ENCODE results near the gene ANKRD24. TPM values are rescaled to one million over a fixed set of nuclear protein-coding genes. Genes with fewer than 3 reads are reported as not detected.

ANKRD24 gene
- total and polyA plus RNA-seq, 7 donors: 0.34 to 2.7 (median 0.46) TPM

DNA sequence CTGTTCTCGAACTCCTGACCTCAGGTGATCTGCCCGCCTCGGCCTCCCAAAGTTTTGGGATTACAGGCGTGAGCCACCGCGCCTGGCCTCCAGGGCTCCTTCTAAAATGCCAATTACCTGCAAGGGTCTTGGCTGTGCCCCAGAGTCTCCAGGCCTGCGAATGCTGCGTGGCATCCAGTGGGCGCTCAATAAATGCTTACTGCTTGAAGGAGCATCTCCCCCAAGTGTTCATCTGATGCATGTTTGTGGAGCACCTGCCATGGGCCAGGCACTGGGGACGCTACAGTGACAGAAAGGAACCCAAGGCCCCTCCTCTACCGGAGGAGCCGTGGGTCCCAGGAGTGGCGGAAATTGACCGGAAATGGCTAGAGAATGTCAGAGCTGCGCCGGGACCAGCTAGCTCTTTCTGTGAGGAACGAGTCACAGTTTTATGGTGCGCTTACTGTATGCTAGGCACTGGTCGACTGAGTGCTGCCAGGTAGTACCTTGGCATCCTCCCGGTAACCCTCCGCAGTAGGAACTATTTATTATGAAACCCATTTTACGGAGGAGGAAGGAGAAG, 14.2 kb downstream of the ANKRD24 start:
- Histone ChIP-seq H3K27ac (no peak overlapping the region), H3K9me3 (no peaks in the 10 kb centered on the region), H3K27me3 (ENCODE audit: insufficient read depth in 3 of 3, low read length in 2 of 3) (peaks cover 0 to 64% (median 22%) of the 10 kb centered on the region in 3 donors), H3K36me3 (ENCODE audit: insufficient read depth in 1 of 2, low read depth in 1 of 2) (no peaks in the 10 kb centered on the region), H3K4me1 (no peaks in the 10 kb centered on the region), H3K4me3 (no peak overlapping the region)
- ATAC-seq (no peak), DNase-seq (no peak)
- 82 to 86% (median 83%) methylated on average over 22 of the region's 22 CpGs for WGBS, 3 donors
- TF ChIP-seq, protein P1, sequence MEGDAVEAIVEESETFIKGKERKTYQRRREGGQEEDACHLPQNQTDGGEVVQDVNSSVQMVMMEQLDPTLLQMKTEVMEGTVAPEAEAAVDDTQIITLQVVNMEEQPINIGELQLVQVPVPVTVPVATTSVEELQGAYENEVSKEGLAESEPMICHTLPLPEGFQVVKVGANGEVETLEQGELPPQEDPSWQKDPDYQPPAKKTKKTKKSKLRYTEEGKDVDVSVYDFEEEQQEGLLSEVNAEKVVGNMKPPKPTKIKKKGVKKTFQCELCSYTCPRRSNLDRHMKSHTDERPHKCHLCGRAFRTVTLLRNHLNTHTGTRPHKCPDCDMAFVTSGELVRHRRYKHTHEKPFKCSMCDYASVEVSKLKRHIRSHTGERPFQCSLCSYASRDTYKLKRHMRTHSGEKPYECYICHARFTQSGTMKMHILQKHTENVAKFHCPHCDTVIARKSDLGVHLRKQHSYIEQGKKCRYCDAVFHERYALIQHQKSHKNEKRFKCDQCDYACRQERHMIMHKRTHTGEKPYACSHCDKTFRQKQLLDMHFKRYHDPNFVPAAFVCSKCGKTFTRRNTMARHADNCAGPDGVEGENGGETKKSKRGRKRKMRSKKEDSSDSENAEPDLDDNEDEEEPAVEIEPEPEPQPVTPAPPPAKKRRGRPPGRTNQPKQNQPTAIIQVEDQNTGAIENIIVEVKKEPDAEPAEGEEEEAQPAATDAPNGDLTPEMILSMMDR (IDR thresholded peaks at IDR 0.05): no peak
- intact Hi-C loops (cut with DNase I): no loop called here

DNA sequence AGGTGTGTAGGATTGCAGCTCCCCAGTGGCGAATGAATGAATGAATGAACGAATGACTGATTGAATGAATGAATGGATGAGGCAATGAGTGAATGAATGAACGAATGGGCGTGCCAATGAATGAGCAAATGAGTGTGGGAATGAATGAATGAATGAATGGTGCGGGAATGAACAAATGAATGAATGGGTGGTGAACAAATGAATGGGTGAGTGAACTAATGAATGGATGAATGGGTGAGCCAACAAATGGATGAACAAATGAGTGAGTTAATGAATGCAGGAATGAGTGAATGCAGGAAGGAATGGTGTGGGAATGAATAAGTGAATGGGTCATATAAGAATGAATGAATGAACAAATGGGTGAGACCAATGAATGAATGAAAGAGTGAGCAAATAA, 14.7 kb downstream of the ANKRD24 start:
- 84 to 90% (median 87%) methylated on average over 5 of the region's 5 CpGs for WGBS, 3 donors
- no peaks in the 10 kb centered on the region for H3K4me1 ChIP-seq
- ATAC-seq (no peak), DNase-seq (no peak)
- intact Hi-C loops (cut with DNase I): no loop called here
- H3K9me3 ChIP-seq: no peaks in the 10 kb centered on the region
- H3K36me3 ChIP-seq (ENCODE audit: insufficient read depth in 1 of 2, low read depth in 1 of 2): no peaks in the 10 kb centered on the region
- H3K27ac ChIP-seq: no peak overlapping the region
- peaks cover 0 to 64% (median 22%) of the 10 kb centered on the region in 3 donors for H3K27me3 ChIP-seq (ENCODE audit: insufficient read depth in 3 of 3, low read length in 2 of 3)
- H3K4me3 ChIP-seq: no peak overlapping the region
- TF ChIP-seq, protein P1 (IDR thresholded peaks at IDR 0.05): no peak

DNA sequence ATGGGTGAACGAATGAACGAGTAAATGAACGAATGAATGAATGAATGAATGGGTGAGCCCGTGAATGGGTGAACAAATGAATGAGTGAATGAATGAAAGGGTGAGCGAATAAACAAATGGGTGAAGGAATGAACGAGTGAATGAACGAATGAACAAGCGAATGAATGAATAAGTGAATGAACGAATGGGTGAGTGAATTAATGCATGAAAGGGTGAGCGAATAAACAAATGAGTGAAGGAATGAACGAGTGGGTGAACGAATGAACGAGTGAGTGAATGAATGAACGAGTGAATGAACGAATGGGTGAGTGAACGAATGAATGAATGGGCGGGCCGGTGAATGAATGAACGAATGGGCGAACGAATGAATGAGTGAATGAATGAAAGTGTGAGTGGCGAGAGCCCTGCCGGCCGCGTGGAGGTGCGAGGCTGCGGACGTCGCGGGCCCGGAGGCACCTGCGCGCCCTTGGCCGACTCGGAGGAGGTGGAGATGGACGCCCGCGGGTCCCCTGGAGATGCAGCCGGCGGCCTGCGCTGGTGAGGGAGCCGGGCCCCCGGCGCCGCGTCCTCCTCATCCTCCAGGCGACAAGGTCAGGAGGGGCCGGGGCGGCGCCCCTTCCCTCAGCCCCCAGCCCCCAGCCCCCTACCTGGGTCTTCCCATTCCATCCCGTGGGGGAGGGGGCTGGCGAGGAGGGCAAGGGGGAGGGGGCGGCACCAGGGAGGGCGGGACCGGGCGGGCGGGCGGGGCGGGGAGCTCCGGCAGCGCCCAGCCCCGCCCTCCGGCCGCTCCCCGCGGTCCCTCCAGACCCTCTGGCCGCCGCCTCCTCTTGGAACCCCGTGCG, 15.4 kb downstream of the ANKRD24 start:
- DNase-seq (no peak), ATAC-seq (no peak)
- no peaks in the 10 kb centered on the region for H3K4me1 ChIP-seq
- peaks cover 0 to 64% (median 22%) of the 10 kb centered on the region in 3 donors for H3K27me3 ChIP-seq (ENCODE audit: insufficient read depth in 3 of 3, low read length in 2 of 3)
- H3K36me3 ChIP-seq (ENCODE audit: insufficient read depth in 1 of 2, low read depth in 1 of 2): no peaks in the 10 kb centered on the region
- WGBS, 3 donors: 16 to 29% (median 29%) methylated on average over 33 to 70 of the region's 70 CpGs
- no peak overlapping the region for H3K27ac ChIP-seq
- no peaks in the 10 kb centered on the region for H3K9me3 ChIP-seq
- TF ChIP-seq, protein P1 (IDR thresholded peaks at IDR 0.05): no peak
- no peak overlapping the region for H3K4me3 ChIP-seq
- intact Hi-C loops (cut with DNase I): no loop called here

DNA sequence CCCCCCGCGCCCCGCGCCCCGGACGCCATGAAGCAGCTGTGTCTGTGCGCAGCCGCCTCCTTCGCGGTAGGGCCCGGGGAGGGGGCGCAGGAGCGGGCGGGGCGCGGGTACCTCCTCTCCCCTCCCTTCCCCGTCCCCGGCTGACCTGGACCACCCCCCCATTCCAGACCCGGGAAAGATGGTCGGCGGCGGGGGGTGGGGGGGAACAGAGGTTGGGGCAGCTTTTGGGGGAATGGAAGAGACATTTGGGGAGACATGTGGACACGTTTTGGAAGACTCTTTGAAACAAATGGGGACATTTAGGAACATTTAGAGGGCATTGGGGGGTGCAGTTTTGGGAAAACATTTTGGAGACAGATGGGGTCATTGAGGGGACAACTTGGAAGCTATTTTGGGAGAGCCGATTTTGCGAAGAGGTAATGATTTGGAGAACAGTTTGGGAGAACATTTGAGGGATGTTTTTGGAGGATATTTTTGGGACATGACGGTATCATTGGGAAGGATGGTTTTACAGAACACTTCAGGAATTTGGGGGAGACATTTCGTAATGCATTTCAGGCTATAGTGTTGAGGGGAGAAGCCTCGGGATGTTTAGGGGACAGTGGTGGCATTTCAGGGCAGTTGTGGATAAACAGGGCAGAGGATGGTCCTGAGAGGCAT, 16.1 kb downstream of the ANKRD24 start:
- Histone ChIP-seq H3K4me3 (no peak overlapping the region), H3K4me1 (no peaks in the 10 kb centered on the region), H3K27ac (no peak overlapping the region), H3K9me3 (no peaks in the 10 kb centered on the region), H3K36me3 (ENCODE audit: insufficient read depth in 1 of 2, low read depth in 1 of 2) (no peaks in the 10 kb centered on the region), H3K27me3 (ENCODE audit: insufficient read depth in 3 of 3, low read length in 2 of 3) (peaks cover 0 to 64% (median 22%) of the 10 kb centered on the region in 3 donors)
- TF ChIP-seq, protein P1 (IDR thresholded peaks at IDR 0.05): no peak
- intact Hi-C loops (cut with DNase I): no loop called here
- no peak for ATAC-seq
- DNase-seq: no peak
- WGBS, 3 donors: 4 to 13% (median 12%) methylated on average over 6 to 28 of the region's 28 CpGs

All from psoas muscle (tissue), 8 donors.